Measurements from ENCODE around the gene PPM1B. TPM values are rescaled to one million over a fixed set of nuclear protein-coding genes. Genes with fewer than 3 reads are reported as not detected.

Gene PPM1B
- total RNA-seq (2014; rRNA removed; shearing (Covaris generic)) = 16.9 and 17.8 TPM in 2 replicates

GRCh38 chr2:44168681-44169154 is at the start of gene PPM1B:
TSS of gene PPM1B (plus strand) at chr2:44168875. CDS start at chr2:44201200, 32,325 bp downstream.

Small RNA genes within 50 kb of the gene (small RNA-seq; reads per million reads assigned to genes)
- gene RNU6-566P = not detected

Other genes with a start within 250 kb of the PPM1B start
- gene LRPPRC, start 172.9 kb upstream of the PPM1B start, total RNA-seq (2014; rRNA removed; shearing (Covaris generic)) = 75.5 and 88.3 TPM in 2 replicates
- not detected in 2 replicates for gene SLC3A1, start 106.6 kb downstream of the PPM1B start, total RNA-seq (2014; rRNA removed; shearing (Covaris generic))
- 33.8 and 36.6 TPM in 2 replicates for gene PREPL, start 192.6 kb downstream of the PPM1B start, total RNA-seq (2014; rRNA removed; shearing (Covaris generic))
- 2.5 and 5.4 TPM in 2 replicates for gene CAMKMT, start 193.1 kb downstream of the PPM1B start, total RNA-seq (2014; rRNA removed; shearing (Covaris generic))

Measured in A375 (cell line).